Measurements from ENCODE around the gene CMTM6.
A peak's percentile ranks its signal among the peaks of the same experiment; 100 is the strongest.
"Not testable (repeated sequence)": the region's sequence is repeated elsewhere in the genome, so short reads cannot be mapped to it uniquely, and the experiment has no call there.

CMTM6 gene

GRCh38 chr3:32502118-32502945 lies at the start of gene CMTM6:
CMTM6 (minus strand) TSS chr3:32502852; CDS start chr3:32502745, 107 bp downstream.
- DNase-seq (ENCODE audit: low read depth) = peak; percentile 65

GRCh38 chr3:32552013-32552412 lies 49.4 kb upstream of the CMTM6 start:
- no peak for DNase-seq (ENCODE audit: low read depth)

GRCh38 chr3:32551496-32551895 lies 48.8 kb upstream of the CMTM6 start:
- DNase-seq (ENCODE audit: low read depth) = no peak

- DNase-seq (ENCODE audit: low read depth) = no peak
Observed at GRCh38 chr3:32551087-32551486, 48.4 kb upstream of the CMTM6 start.

GRCh38 chr3:32545305-32545704 lies 42.7 kb upstream of the CMTM6 start:
- no peak for DNase-seq (ENCODE audit: low read depth)

GRCh38 chr3:32544894-32545293 lies 42.2 kb upstream of the CMTM6 start:
- peak; percentile 13 for DNase-seq (ENCODE audit: low read depth)

GRCh38 chr3:32542807-32543206 lies 40.2 kb upstream of the CMTM6 start:
- no peak for DNase-seq (ENCODE audit: low read depth)

GRCh38 chr3:32540899-32541298 lies 38.2 kb upstream of the CMTM6 start:
- DNase-seq (ENCODE audit: low read depth) = no peak

GRCh38 chr3:32532434-32532833 lies 29.8 kb upstream of the CMTM6 start:
- no peak for DNase-seq (ENCODE audit: low read depth)

GRCh38 chr3:32531010-32531647 lies 28.5 kb upstream of the CMTM6 start:
- no peak for DNase-seq (ENCODE audit: low read depth)

GRCh38 chr3:32525720-32526119 lies 23.1 kb upstream of the CMTM6 start:
- DNase-seq (ENCODE audit: low read depth) = no peak

- DNase-seq (ENCODE audit: low read depth) = no peak
Observed at GRCh38 chr3:32522682-32523081, 20.0 kb upstream of the CMTM6 start.

GRCh38 chr3:32518921-32519320 lies 16.3 kb upstream of the CMTM6 start:
- DNase-seq (ENCODE audit: low read depth) = not testable (repeated sequence)

GRCh38 chr3:32516751-32517150 lies 14.1 kb upstream of the CMTM6 start:
- DNase-seq (ENCODE audit: low read depth) = not testable (repeated sequence)

GRCh38 chr3:32511005-32511404 lies 8.4 kb upstream of the CMTM6 start:
- DNase-seq (ENCODE audit: low read depth) = no peak

- peak; percentile 57 for DNase-seq (ENCODE audit: low read depth)
Observed at GRCh38 chr3:32510075-32510724, 7.5 kb upstream of the CMTM6 start.

- DNase-seq (ENCODE audit: low read depth) = peak; percentile 66
Observed at GRCh38 chr3:32508711-32509110, 6.1 kb upstream of the CMTM6 start.

GRCh38 chr3:32506466-32506865 lies 3.8 kb upstream of the CMTM6 start:
- no peak for DNase-seq (ENCODE audit: low read depth)

- DNase-seq (ENCODE audit: low read depth) = no peak
Observed at GRCh38 chr3:32502946-32503286, 264 bp upstream of the CMTM6 start.

- DNase-seq (ENCODE audit: low read depth) = no peak
Observed at GRCh38 chr3:32501783-32502117, 902 bp downstream of the CMTM6 start.

GRCh38 chr3:32500880-32501782 lies 1.5 kb downstream of the CMTM6 start:
- DNase-seq (ENCODE audit: low read depth) = no peak

- DNase-seq (ENCODE audit: low read depth) = no peak
Observed at GRCh38 chr3:32500231-32500630, 2.4 kb downstream of the CMTM6 start.
